AG04450 (cell line): ENCODE measurements around the gene PPP2R5C. TPM values are rescaled to one million over a fixed set of nuclear protein-coding genes. Genes with fewer than 3 reads are reported as not detected.

Experiments used
- CTCF ChIA-PET: fragments of 300-600, 350-600 bp; formaldehyde crosslinking; extraction: SDS; loops from one replicate; lab custom pipeline; 2022; ENCODE audit warnings: antibody characterized with exemption, inconsistent platforms; lab: Charles Lee
- POLR2A ChIA-PET: fragments of 350-600 bp; formaldehyde crosslinking; extraction: SDS; loops from one replicate; lab custom pipeline; 2021; ENCODE audit warnings: antibody characterized with exemption, inconsistent platforms; lab: Yijun Ruan, JAX
- DNase-seq: peaks from one replicate; pipeline ENCODE4 v3.0.0-alpha.2; 2011; ENCODE audit warnings: low read depth, low spot score
- H3K27ac ChIP-seq: one replicate; pipeline ENCODE4 v1.5.1; 2012; ENCODE audit warnings: low read depth, low read length, control low read depth
- H3K27me3 ChIP-seq: one replicate; pipeline ENCODE4 v1.6.0; 2012; ENCODE audit warnings: low read length; ENCODE audit not compliant: control insufficient read depth, insufficient read depth
- H3K4me3 ChIP-seq: 2 replicates; pipeline ENCODE4 v1.5.1; 2011; ENCODE audit warnings: mild to moderate bottlenecking, low read depth, low read length, control low read depth
- H3K9me3 ChIP-seq: 2 replicates; pipeline ENCODE4 v1.5.1; 2012; ENCODE audit warnings: low read length; ENCODE audit not compliant: control insufficient read depth, insufficient read depth
- CTCF ChIP-seq: IDR thresholded peaks from 2 replicates; pipeline ENCODE4 v1.5.1; 2011; ENCODE audit warnings: low read depth, low read length, control low read depth, inconsistent platforms
- polyA plus RNA-seq: library from polyadenylated mRNA; depleted of rRNA; stranded (reverse); fragments of >200 nt; gene quantifications from 2 replicates; pipeline ENCODE4 v1.2.3, GENCODE V29; 2011

The PPP2R5C gene
- polyA plus RNA-seq, 1 experiment: 140 TPM

GRCh38 chr14:101956179-101956885 is 194.8 kb downstream of the PPP2R5C start:
- no peaks in the 10 kb centered on the region for H3K9me3 ChIP-seq
- no peak for TF ChIP-seq CTCF
- no peaks in the 10 kb centered on the region for H3K27me3 ChIP-seq
- ChIA-PET POLR2A (interaction anchor here (0.9 kb wide), 1 partner anchor 8 kb away, joined by 3 read pairs; no protein-coding TSS in a partner anchor), CTCF (interaction anchor here (1.2 kb wide), 1 partner anchor 185 kb away, joined by 4 read pairs; no protein-coding TSS in a partner anchor)
- no peak for DNase-seq
- no peak overlapping the region for H3K4me3 ChIP-seq
- no peak overlapping the region for H3K27ac ChIP-seq

- no peaks in the 10 kb centered on the region for H3K9me3 ChIP-seq
- H3K27me3 ChIP-seq: no peaks in the 10 kb centered on the region
- H3K4me3 ChIP-seq: no peak overlapping the region
- DNase-seq: no peak
- ChIA-PET POLR2A (interaction anchor here (0.6 to 0.7 kb wide), 2 partner anchors 9 to 189 kb away, joined by 3 to 6 read pairs; no protein-coding TSS in a partner anchor), CTCF (interaction anchor here (0.7 to 1.2 kb wide), 2 partner anchors 187 to 195 kb away, joined by 3 to 4 read pairs; no protein-coding TSS in a partner anchor)
- TF ChIP-seq CTCF: no peak
- no peak overlapping the region for H3K27ac ChIP-seq
These were observed 196.1 kb downstream of the PPP2R5C start for GRCh38 chr14:101957406-101958234.

- CTCF ChIA-PET: interaction anchor here (0.7 kb wide), 1 partner anchor 196 kb away, joined by 3 read pairs; no protein-coding TSS in a partner anchor
- no peak for DNase-seq
- no peaks in the 10 kb centered on the region for H3K27me3 ChIP-seq
- POLR2A ChIA-PET: interaction anchor here (0.7 kb wide), 1 partner anchor 190 kb away, joined by 6 read pairs; no protein-coding TSS in a partner anchor
- no peak overlapping the region for H3K27ac ChIP-seq
- H3K4me3 ChIP-seq: no peak overlapping the region
- H3K9me3 ChIP-seq: no peaks in the 10 kb centered on the region
- TF ChIP-seq CTCF: no peak
These were observed 197.1 kb downstream of the PPP2R5C start for GRCh38 chr14:101958418-101959180.

GRCh38 chr14:101959277-101959676 is 197.8 kb downstream of the PPP2R5C start:
- TF ChIP-seq CTCF: no peak
- CTCF ChIA-PET: interaction anchor here (0.6 to 3.5 kb wide), 14 partner anchors 13 to 1606 kb away, joined by 3 to 38 read pairs (median 5); no protein-coding TSS in a partner anchor

More at GRCh38 chr14:101959277-101959676, 197.8 kb downstream of the PPP2R5C start:
- DNase-seq: no peak
- POLR2A ChIA-PET: interaction anchor here (0.7 kb wide), 1 partner anchor 57 kb away, joined by 5 read pairs; no protein-coding TSS in a partner anchor
- H3K9me3 ChIP-seq: no peaks in the 10 kb centered on the region
- no peak overlapping the region for H3K4me3 ChIP-seq
- H3K27me3 ChIP-seq: no peaks in the 10 kb centered on the region
- H3K27ac ChIP-seq: no peak overlapping the region
